Heart right ventricle (tissue), 16 donors: Measurements from ENCODE around the gene PCK1. TPM values are rescaled to one million over a fixed set of nuclear protein-coding genes. Genes with fewer than 3 reads are reported as not detected.

Experiments used
- ATAC-seq, 8 donors: fragments of 200-7000 bp; cut with Tn5 transposase; one replicate each; pipeline ENCODE4 v1.9.1; 2020; ENCODE audit warnings: mild to moderate bottlenecking in 8 of 8, moderate library complexity in 8 of 8, moderate number of reproducible peaks in 1 of 8
- DNase-seq, 2 donors: peaks; one replicate each; pipeline ENCODE4 v3.0.0-alpha.2; 2020
- H3K27ac ChIP-seq, 10 donors: fragments of 200-600 bp; sonication (generic) in 2 of 10; one replicate each; pipeline versions ENCODE4 v1.5.0 to v1.8.0; 2020 to 2022; ENCODE audit warnings: mild to moderate bottlenecking in 3 of 10
- H3K27me3 ChIP-seq, 7 donors: fragments of 200-600 bp; one replicate each; pipeline ENCODE4 v1.8.0; 2021 to 2022; ENCODE audit warnings: mild to moderate bottlenecking in 2 of 7
- H3K36me3 ChIP-seq, 9 donors: fragments of 200-600 bp; sonication (generic) in 1 of 9; one replicate each; pipeline versions ENCODE4 v1.5.0 to v1.8.0; 2020 to 2022; ENCODE audit warnings: mild to moderate bottlenecking in 2 of 9
- H3K4me1 ChIP-seq, 9 donors: fragments of 200-600 bp; sonication (generic) in 1 of 9; one replicate each; pipeline versions ENCODE4 v1.5.0 to v1.8.0; 2020 to 2022; ENCODE audit warnings: mild to moderate bottlenecking in 4 of 9
- H3K4me3 ChIP-seq, 10 donors: fragments of 200-600 bp; sonication (generic) in 2 of 10; one replicate each; pipeline versions ENCODE4 v1.5.0 to v1.8.0; 2020 to 2022; ENCODE audit warnings: mild to moderate bottlenecking in 7 of 10, moderate library complexity in 2 of 10
- H3K9me3 ChIP-seq, 11 donors: fragments of 200-600 bp in 10 of 11; sonication (generic) in 2 of 11; one replicate each; pipeline versions ENCODE4 v1.5.0 to v1.8.0; 2013 to 2022; ENCODE audit warnings: mild to moderate bottlenecking in 2 of 11, control low read depth in 1 of 11, moderate library complexity in 1 of 11
- WGBS, 2 donors: extraction: QIAGEN DNeasy Blood & Tissue Kit; methylation state at CpG; one replicate each; pipeline ENCODE4 v1.1.7; 2013; ENCODE audit warnings: inconsistent platforms in 1 of 2; 5-methylcytosine and 5-hydroxymethylcytosine counted together
- intact Hi-C, 10 donors: fragments of 100-400 bp; cut with DNase I; formaldehyde crosslinking; loops; one replicate each; pipeline versions ENCODE4 v1.11.1 to v1.14.2; 2022
- polyA plus RNA-seq, 2 donors: library from polyadenylated mRNA; stranded (reverse); fragments of 200-250 nt; gene quantifications; one replicate each; pipeline ENCODE4 v1.2.3, GENCODE V29; 2013
- total RNA-seq, 10 donors: library from RNA; stranded (reverse); fragmentation: NEBNext Ultra II Directional in 3 of 10; extraction: Animal tissue kit (Norgen Biotek cat#: 25700) in 3 of 10; gene quantifications; one replicate each; pipeline versions ENCODE4 v1.2.1 to v1.2.4, GENCODE V29; 2021 to 2023
- TF ChIP-seq, protein P1 (sequence below), 9 donors: fragments of 200-600 bp; sonication (generic) in 2 of 9; IDR thresholded peaks; one replicate each; pipeline versions ENCODE4 v1.5.0 to v1.8.0; 2021 to 2022; ENCODE audit warnings: antibody characterized with exemption in 9 of 9, mild to moderate bottlenecking in 5 of 9, moderate library complexity in 1 of 9
- donor health status: Arrhythmogenic right ventricular cardiomyopathy.
- donor health status: ischemic (EF 13 %, LVEDD 7.1; RV severe dilation, severe dysfunction).
- donor health status: healthy with polysubstance abuse.
- donor health status: DM: no; HTN: yes; CAD: no.
- donor health status: DM: no; HTN: no; CAD: no.
- donor health status: ischemic (EF 25% LVEDD 6.9; RV normal size, moderate dysfunction).
- donor health status: ischemic (EF 25% LVEDD 5.7; RV mildly dilated, moderate dysfunction).
- donor health status: healthy.
- donor health status: DM: yes; HTN: yes; CAD: no.
- donor health status: Ischemic cardiomyopathy.
- donor health status: ischemic (EF 35%, LVEDD 5.7; RV mildly dilated, moderate dysfunction).
- donor health status: nonischemic (EF 11% LVEDD 7.7; RV severe dilation, severe dysfunction).
- donor health status: DM: yes; HTN: yes; CAD: no.
- donor health status: PGD.
- donor health status: ischemic (EF 29% LVEDD 5.4; RV normal size, mild dysfunction).
- donor health status: nonischemic (EF 23%, LVEDD 6.1; RV moderate dilation, normal function).

PCK1 gene
- total and polyA plus RNA-seq, 12 donors = 0.15 to 8.5 (median 0.72) TPM; not detected in 2

DNA sequence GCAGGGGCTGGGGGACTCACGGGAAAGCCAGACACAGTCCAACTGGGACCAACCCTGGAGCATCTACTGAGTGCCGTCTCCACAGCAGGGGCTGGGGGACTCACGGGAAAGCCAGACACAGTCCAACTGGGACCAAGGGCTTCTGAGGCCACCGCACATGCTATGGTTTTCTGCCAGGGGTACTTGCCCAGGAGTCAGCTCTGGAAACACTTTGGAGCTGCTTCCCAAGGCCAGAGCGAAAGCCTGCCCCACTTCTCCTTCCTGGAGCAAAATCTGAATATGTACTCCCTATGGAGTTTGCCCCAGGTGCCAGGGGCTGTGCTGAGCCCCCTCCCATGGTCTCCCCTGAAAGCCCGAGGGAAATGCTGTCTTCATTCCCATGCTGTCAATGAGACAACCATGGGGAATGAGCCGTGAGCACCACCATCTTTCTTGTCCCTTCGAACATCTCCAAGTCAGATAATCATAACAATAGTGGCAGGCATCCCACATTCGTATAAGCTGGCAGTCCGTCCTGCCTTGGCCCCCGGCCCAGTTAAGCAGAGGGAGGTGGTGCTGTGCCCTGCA, 18.5 kb downstream of the PCK1 start:
- peaks cover 0 to 87% (median 80%) of the 10 kb centered on the region in 7 donors for H3K27me3 ChIP-seq
- H3K36me3 ChIP-seq = no peaks in the 10 kb centered on the region
- H3K9me3 ChIP-seq = peaks cover 0 to 2% (median 0%) of the 10 kb centered on the region in 11 donors
- no peak overlapping the region for H3K27ac ChIP-seq
- intact Hi-C loops = loop anchor here in 1 of 10 donors (5.0 kb wide), 1 partner anchor 42 kb away; no protein-coding TSS in a partner anchor
- no peak for DNase-seq
- H3K4me3 ChIP-seq = no peak overlapping the region
- ATAC-seq = no peak
- whole genome bisulfite sequencing, 2 donors = 56 to 57% methylated on average over 11 of the region's 11 CpGs
- TF ChIP-seq, protein P1, sequence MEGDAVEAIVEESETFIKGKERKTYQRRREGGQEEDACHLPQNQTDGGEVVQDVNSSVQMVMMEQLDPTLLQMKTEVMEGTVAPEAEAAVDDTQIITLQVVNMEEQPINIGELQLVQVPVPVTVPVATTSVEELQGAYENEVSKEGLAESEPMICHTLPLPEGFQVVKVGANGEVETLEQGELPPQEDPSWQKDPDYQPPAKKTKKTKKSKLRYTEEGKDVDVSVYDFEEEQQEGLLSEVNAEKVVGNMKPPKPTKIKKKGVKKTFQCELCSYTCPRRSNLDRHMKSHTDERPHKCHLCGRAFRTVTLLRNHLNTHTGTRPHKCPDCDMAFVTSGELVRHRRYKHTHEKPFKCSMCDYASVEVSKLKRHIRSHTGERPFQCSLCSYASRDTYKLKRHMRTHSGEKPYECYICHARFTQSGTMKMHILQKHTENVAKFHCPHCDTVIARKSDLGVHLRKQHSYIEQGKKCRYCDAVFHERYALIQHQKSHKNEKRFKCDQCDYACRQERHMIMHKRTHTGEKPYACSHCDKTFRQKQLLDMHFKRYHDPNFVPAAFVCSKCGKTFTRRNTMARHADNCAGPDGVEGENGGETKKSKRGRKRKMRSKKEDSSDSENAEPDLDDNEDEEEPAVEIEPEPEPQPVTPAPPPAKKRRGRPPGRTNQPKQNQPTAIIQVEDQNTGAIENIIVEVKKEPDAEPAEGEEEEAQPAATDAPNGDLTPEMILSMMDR (IDR thresholded peaks at IDR 0.05) = no peak
- peaks cover 0 to 12% (median 0%) of the 10 kb centered on the region in 9 donors for H3K4me1 ChIP-seq

DNA sequence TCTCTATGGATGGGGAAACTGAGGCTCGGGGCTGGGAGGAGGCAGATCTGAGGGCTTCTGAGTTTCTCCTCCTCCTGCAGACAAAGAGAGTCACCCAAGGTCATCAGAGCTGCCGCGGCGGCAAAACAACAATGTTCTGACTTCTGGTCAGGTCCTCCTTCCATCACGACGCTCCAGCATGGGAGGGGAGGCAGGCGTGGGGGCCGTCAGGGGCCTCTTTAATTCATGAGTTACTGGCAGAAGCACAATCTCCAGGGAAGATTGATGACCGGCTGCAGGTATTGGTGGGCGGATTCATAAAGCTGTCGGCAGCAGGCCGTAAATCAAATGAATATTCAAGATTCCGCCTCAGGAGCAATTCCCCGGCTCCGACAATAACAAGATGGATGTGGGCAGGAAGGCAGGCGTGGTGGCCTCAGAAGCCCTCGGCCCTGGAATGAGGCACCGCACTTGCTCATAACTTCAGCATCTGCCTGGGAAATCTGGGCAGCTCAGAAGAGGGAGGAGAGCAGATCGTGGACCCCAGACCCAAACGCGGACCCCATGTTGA, 19.1 kb downstream of the PCK1 start:
- H3K27me3 ChIP-seq = peaks cover 0 to 84% (median 77%) of the 10 kb centered on the region in 7 donors
- TF ChIP-seq, protein P1 (IDR thresholded peaks at IDR 0.05) = no peak
- peaks cover 0 to 12% (median 0%) of the 10 kb centered on the region in 9 donors for H3K4me1 ChIP-seq
- no peaks in the 10 kb centered on the region for H3K36me3 ChIP-seq
- ATAC-seq = no peak
- no peak for DNase-seq
- WGBS, 2 donors = 50 to 54% methylated on average over 21 of the region's 21 CpGs
- H3K4me3 ChIP-seq = no peak overlapping the region
- intact Hi-C loops = loop anchor here in 1 of 10 donors (5.0 kb wide), 1 partner anchor 43 kb away; no protein-coding TSS in a partner anchor
- peaks cover 0 to 2% (median 0%) of the 10 kb centered on the region in 11 donors for H3K9me3 ChIP-seq
- H3K27ac ChIP-seq = no peak overlapping the region

DNA sequence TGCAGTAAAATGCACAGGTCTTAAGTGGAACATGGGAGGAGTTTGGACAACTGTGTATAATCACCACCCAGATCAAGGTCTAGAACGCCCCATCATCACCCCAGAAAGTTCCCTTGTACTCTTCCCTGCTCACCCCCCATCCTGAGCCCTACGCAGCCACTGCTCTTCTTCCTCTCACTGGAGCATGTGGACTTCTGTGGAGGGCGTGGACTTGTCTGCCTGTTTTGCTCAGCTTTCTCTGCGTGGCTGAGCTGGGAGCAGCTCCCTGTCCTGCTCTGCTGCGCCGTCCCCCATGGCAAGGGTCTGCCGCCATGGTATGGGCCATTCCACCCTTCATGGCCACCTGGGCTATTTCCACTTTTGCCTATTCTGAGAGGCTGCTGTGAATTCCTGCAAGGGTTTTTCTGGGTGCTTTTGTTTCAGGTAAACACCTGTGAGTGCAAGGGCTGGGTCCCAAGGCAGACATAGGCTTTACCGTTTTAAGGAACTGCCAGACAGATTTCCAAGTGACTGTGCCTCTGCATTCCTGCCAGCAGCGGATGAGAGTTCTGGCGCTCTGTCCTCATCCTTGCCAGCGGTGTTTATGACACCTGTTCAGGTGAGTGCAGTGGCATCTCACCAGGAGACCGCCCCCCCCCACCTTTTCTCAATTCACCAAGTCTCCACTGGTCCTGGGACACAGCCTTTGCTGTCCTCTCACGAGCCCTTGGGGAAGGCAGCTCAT, 19.7 kb downstream of the PCK1 start:
- DNase-seq = no peak
- Histone ChIP-seq H3K27ac (no peak overlapping the region), H3K36me3 (no peaks in the 10 kb centered on the region), H3K27me3 (peaks cover 0 to 85% (median 80%) of the 10 kb centered on the region in 7 donors), H3K4me1 (peaks cover 0 to 12% (median 0%) of the 10 kb centered on the region in 9 donors), H3K9me3 (peaks cover 0 to 2% (median 0%) of the 10 kb centered on the region in 11 donors), H3K4me3 (no peak overlapping the region)
- TF ChIP-seq, protein P1 (IDR thresholded peaks at IDR 0.05) = no peak
- 83 to 87% methylated on average over 13 of the region's 13 CpGs for WGBS, 2 donors
- intact Hi-C loops = no loop called here
- ATAC-seq = no peak

DNA sequence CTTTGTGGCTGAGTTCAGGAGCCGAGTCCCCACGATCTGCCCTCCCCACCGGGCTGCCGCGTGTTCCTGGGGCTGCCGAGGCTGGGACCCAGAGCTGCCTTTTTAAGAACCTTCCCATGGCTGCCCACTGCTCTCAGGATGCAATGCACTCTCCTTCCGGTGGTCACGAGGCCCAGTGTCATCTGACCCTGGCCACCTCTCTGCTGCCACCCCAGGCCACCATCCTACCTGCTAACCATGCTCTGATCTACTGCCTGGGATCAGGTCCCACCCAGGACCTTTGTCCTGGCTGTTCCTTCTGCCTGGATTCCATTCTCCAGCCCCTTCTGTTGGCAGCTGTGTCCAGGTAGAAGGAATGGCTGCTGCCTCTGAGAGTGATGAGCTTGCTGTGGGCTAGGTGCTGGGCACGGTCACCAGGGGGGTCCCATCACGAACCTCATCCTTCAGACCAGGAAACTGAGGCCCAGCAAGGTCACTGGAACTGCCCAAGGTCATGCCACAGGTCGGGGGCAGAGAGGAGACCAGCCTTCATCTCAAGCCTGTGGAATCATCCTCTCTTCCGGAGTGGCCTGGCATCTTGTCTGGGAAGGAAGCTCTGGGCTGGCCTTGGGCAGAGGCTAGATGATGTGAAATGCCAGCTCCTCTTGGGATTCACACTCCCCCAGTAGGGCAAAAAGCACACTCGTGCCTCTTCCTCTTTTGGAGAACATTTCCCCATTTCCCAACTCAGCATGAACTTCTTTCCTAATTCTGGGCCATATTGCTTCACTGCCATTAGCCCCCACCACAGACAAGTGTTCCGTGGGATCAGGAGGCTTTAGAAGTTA, 20.5 kb downstream of the PCK1 start:
- 74 to 81% methylated on average over 14 of the region's 14 CpGs for WGBS, 2 donors
- ATAC-seq = peak in 2 of 8 donors; percentile 11 to 39
- H3K27ac ChIP-seq = peak overlapping the region in 2 of 10 donors; percentile 43 to 67

More for the DNA sequence above, 20.5 kb downstream of the PCK1 start:
- no peak overlapping the region for H3K4me3 ChIP-seq
- H3K9me3 ChIP-seq = peaks cover 0 to 2% (median 0%) of the 10 kb centered on the region in 11 donors
- no peaks in the 10 kb centered on the region for H3K36me3 ChIP-seq
- DNase-seq = no peak
- H3K27me3 ChIP-seq = peaks cover 0 to 84% (median 74%) of the 10 kb centered on the region in 7 donors
- TF ChIP-seq, protein P1 (IDR thresholded peaks at IDR 0.05) = no peak
- intact Hi-C loops = no loop called here
- H3K4me1 ChIP-seq = peaks cover 0 to 12% (median 0%) of the 10 kb centered on the region in 9 donors
